HepG2 (cell line): ENCODE measurements around the gene TRIM31. TPM values are rescaled to one million over a fixed set of nuclear protein-coding genes. Genes with fewer than 3 reads are reported as not detected.
A peak's percentile ranks its signal among the peaks of the same experiment; 100 is the strongest.

Source experiments
- ARID2 ChIP-seq: sonication (generic); formaldehyde crosslinking; IDR thresholded peaks from 2 replicates; pipeline ENCODE4 v1.8.1; 2022; ENCODE audit warnings: mild to moderate bottlenecking, missing genetic modification reagents, borderline replicate concordance
- CEBPB ChIP-seq: IDR thresholded peaks from 2 replicates; pipeline ENCODE4 v1.6.1; 2011; ENCODE audit warnings: low read depth, low read length, improper control_type of control experiment, borderline replicate concordance
- CHCHD3 ChIP-seq: sonication (generic); formaldehyde crosslinking; IDR thresholded peaks from 2 replicates; pipeline ENCODE4 v1.8.0; 2022; ENCODE audit warnings: mild to moderate bottlenecking, missing genetic modification reagents, moderate library complexity
- DPF2 ChIP-seq: sonication (generic); formaldehyde crosslinking; IDR thresholded peaks from 2 replicates; pipeline ENCODE4 v1.4.0; 2020; ENCODE audit warnings: mild to moderate bottlenecking, low read depth, missing genetic modification reagents, borderline replicate concordance
- GMEB1 ChIP-seq: sonication (generic); formaldehyde crosslinking; IDR thresholded peaks from 2 replicates; pipeline ENCODE4 v1.5.1; 2020; ENCODE audit warnings: missing genetic modification reagents, mild to moderate bottlenecking, borderline replicate concordance
- MAFF ChIP-seq: IDR thresholded peaks from 2 replicates; pipeline ENCODE4 v1.6.1; 2011; ENCODE audit warnings: low read depth, low read length, improper control_type of control experiment
- PHF20 ChIP-seq: sonication (generic); formaldehyde crosslinking; IDR thresholded peaks from 2 replicates; pipeline ENCODE4 v1.5.0; 2020; ENCODE audit warnings: mild to moderate bottlenecking, missing genetic modification reagents
- RBFOX2 ChIP-seq: fragments of 200-400 bp; formaldehyde crosslinking; IDR thresholded peaks from 2 replicates; pipeline ENCODE4 v1.6.1; 2017; ENCODE audit warnings: low read depth, mild to moderate bottlenecking, low read length
- TERF1 ChIP-seq: sonication (generic); formaldehyde crosslinking; IDR thresholded peaks from 2 replicates; pipeline ENCODE4 v1.8.0; 2022; ENCODE audit warnings: mild to moderate bottlenecking, missing genetic modification reagents, moderate library complexity
- YEATS2 ChIP-seq: sonication (generic); formaldehyde crosslinking; IDR thresholded peaks from 2 replicates; pipeline ENCODE4 v1.4.0; 2020; ENCODE audit warnings: missing genetic modification reagents, borderline replicate concordance
- ZNF383 ChIP-seq: sonication (generic); formaldehyde crosslinking; IDR thresholded peaks from 2 replicates; pipeline ENCODE4 v1.4.0; 2020; ENCODE audit warnings: missing genetic modification reagents, mild to moderate bottlenecking, borderline replicate concordance
- ZNF510 ChIP-seq: sonication (generic); formaldehyde crosslinking; IDR thresholded peaks from 2 replicates; pipeline ENCODE4 v1.4.0; 2020; ENCODE audit warnings: low read depth, mild to moderate bottlenecking, missing genetic modification reagents
- ZNF546 ChIP-seq: sonication (generic); formaldehyde crosslinking; conservative IDR thresholded peaks from 2 replicates; pipeline ENCODE4 v1.8.1; 2023; ENCODE audit warnings: mild to moderate bottlenecking, missing genetic modification reagents
- ZNF646 ChIP-seq: sonication (generic); formaldehyde crosslinking; IDR thresholded peaks from 2 replicates; pipeline ENCODE4 v1.9.0; 2021; ENCODE audit warnings: mild to moderate bottlenecking, missing genetic modification reagents
- ZNF704 ChIP-seq: sonication (generic); formaldehyde crosslinking; IDR thresholded peaks from 2 replicates; pipeline ENCODE4 v1.8.1; 2023; ENCODE audit warnings: mild to moderate bottlenecking, inconsistent platforms, moderate library complexity, missing genetic modification reagents, borderline replicate concordance
- ZNF841 ChIP-seq: sonication (generic); formaldehyde crosslinking; IDR thresholded peaks from 2 replicates; pipeline ENCODE4 v1.8.1; 2023; ENCODE audit warnings: missing genetic modification reagents, borderline replicate concordance
- polyA plus RNA-seq, 8 experiments: library from polyadenylated mRNA; depleted of rRNA in 3 of 8; stranded (reverse) in 7 of 8; unstranded in 1 of 8; fragments of >200 nt; fragmentation: Illumina TruSeq in 4 of 8; extraction: Trizol in 4 of 8; gene quantifications; 2 replicates each; pipeline versions ENCODE4 v1.2.1 to v1.2.3, GENCODE V29; 2011 to 2016; ENCODE audit warnings: low read depth in 4 of 8, missing spikeins in 1 of 8, mixed read lengths in 1 of 8; ENCODE audit not compliant: insufficient read depth in 1 of 8
- total RNA-seq, 5 experiments: library from RNA; depleted of rRNA; stranded (reverse); fragments of >200 nt; fragmentation: Illumina TruSeq; extraction: Trizol; gene quantifications; 2 replicates each; pipeline ENCODE4 v1.2.3, GENCODE V29; 2016; ENCODE audit warnings: low read depth in 1 of 5

Gene TRIM31
- total and polyA plus RNA-seq, 2 of the 13 experiments (the other 11 are each of a cell fraction or from before 2014, with no cell fraction given), result 0.13 to 0.51 TPM

GRCh38 chr6:30102414-30102969 lies 10.4 kb downstream of the TRIM31 start (continued):
- TF ChIP-seq ZNF646 (CRISPR knock-in tag) (no peak), PHF20 (CRISPR knock-in tag) (0 out of 2 replicates have a peak, but pooled peaks have one; percentile 21), ZNF510 (CRISPR knock-in tag) (0 out of 2 replicates have a peak, but pooled peaks have one; percentile 6), MAFF (no peak), ZNF383 (CRISPR knock-in tag) (no peak), ZNF841 (CRISPR knock-in tag) (0 out of 2 replicates have a peak, but pooled peaks have one; percentile 24), DPF2 (CRISPR knock-in tag) (0 out of 2 replicates have a peak, but pooled peaks have one; percentile 28), RBFOX2 (no peak), YEATS2 (no peak), GMEB1 (no peak), CEBPB (0 out of 2 replicates have a peak, but pooled peaks have one; percentile 18), ZNF704 (CRISPR knock-in tag) (no peak), ARID2 (CRISPR knock-in tag) (0 out of 2 replicates have a peak, but pooled peaks have one; percentile 17), CHCHD3 (CRISPR knock-in tag) (no peak), ZNF546 (CRISPR knock-in tag) (peak; percentile 44; the same call in 1 of the 2 replicates), TERF1 (no peak)
